Cerebellar nuclear complex (tissue), 1 donor: ENCODE measurements around the gene BSDC1.
"Not testable (repeated sequence)": the region's sequence is repeated elsewhere in the genome, so short reads cannot be mapped to it uniquely, and the experiment has no call there.

Experiments
- DNase-seq, 2 experiments: peaks; one replicate each; lab custom pipeline; 2025; lab: John Stamatoyannopoulos, UW

The BSDC1 gene

DNA sequence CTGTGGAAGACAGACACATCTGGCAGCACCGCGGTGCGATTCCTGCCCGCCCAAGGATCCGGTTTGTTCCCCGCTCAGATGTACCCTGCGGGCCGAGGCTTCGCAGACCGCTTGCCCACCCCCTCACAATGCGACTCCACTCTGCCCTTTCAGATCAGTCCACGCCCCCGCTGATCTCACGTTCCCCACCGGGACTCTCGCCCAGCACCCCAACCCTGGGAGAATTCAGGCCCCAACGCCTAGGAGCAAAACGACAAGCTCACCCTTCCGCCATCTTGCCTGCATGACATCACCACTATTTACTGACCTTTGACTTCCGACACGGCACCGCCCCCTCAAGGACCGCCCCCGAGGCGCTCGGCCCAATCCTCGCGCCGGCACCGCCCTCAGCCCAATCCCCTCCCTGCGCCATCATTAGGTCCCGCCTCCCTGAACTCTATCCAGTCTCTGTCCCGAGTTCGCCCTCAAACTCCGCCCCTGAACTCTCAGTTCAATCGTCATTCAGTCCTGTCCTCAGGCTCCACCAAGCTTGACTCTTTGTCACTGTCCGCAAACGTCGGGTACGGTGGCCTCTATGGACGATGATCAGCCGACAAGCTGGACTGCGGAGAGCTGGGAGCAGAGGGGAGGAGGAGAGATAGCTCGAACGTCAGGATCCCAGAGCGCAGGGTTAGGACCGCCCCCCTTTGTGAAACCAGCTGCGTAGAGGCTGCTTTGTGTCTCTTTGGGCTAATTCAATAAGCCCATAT, at the start of gene BSDC1:
TSS of gene BSDC1 (minus strand) at position 301 of the 749 bp plus-strand sequence. CDS start at position 274, 27 bp downstream.
- peak; percentile 99 for DNase-seq

DNA sequence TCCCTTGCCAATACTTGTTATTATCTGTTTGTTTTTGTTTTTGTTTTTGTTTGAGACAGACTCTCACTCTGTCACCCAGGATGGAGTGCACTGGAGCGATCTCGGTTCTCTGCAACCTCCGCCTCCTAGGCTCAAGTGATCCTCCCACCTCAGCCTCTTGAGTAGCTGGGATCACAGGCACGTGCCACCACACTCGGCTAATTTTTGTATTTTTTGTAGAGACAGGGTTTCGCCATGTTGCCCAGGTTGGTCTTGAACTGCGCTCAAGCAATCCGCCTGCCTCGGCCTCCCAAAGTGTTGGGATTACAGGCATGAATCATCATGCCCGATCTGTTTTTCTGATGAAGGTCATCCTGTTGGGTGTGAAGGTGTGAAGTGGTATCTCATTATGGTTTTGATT, 47.2 kb upstream of the BSDC1 start:
- not testable (repeated sequence) for DNase-seq

GRCh38 chr1:32438777-32439176, 44.5 kb upstream of the BSDC1 start:
- not testable (repeated sequence) for DNase-seq

DNA sequence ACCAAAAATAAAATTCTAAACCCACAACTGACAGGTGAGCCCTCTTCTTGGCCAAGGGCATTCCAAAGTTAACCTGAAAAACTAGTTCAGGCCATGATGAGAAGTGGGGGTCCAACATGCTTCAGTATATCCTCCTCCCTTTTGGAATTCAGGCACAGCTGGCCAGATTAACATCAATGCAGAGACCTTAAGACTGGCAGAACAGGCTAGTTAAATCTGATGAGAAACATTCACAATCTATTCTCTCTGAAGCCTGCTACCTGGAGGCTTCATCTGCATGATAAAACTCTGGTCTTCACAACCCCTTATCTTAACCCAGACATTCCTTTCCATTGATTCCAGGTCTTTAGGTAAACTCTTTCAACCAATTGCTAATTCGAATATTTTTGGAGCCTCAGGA, 43.9 kb upstream of the BSDC1 start:
- no peak for DNase-seq

DNA sequence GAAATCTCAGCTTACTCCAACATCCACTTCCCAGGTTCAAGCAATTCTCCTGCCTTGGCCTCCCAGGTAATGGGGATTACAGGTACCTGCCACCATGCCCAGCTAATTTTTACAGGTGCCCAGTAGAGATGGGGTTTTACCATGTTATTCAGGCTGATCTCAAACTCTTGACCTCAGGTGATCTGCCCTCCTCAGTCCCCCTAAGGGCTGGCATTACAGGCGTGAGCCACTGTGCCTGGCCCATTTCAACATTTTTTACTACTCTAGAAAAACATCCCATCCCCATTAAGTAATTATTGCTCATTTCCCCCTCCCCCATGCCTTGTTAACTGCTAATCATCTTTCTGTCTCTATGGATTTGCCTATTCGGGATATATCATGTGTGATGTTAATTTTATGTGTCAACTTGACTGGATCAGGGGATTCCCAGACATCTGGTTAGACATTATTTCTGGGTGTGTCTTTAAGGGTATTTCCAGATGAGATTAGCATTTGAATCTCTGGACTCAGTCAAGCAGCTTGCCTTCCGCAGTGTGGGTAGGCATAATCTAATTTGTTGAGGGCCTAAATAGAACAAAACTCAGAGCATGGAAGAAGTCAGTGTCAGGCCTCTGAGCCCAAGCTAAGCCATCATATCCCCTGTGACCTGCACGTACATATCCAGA, 37.6 kb upstream of the BSDC1 start:
- no peak for DNase-seq

- DNase-seq: no peak
Measured at GRCh38 chr1:32427264-32427963, 33.2 kb upstream of the BSDC1 start.

GRCh38 chr1:32426489-32427255, 32.4 kb upstream of the BSDC1 start:
- DNase-seq: no peak

DNA sequence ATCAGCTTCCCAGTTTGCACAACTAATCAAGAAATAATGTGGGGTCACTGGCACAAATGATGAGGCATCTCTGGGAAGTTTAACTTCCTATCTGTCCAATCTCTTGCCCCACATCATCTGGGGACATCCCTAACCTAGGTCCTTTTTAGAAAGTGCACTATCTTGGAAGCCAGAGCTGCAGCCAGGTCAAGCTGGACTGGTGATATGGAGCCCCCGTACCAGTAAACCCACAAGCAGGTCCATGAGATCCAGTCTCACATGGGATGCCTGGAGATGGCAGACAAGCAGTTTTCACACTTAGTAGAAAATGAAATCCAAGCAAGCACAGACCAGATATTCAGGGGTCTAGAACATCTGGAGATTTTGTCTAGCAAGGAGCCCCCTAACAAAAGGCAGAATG, 27.5 kb upstream of the BSDC1 start:
- DNase-seq: no peak

GRCh38 chr1:32414186-32414886, 20.1 kb upstream of the BSDC1 start:
- DNase-seq: no peak

GRCh38 chr1:32413507-32414185, 19.4 kb upstream of the BSDC1 start:
- DNase-seq: peak in 1 of 2 experiments; percentile 74

GRCh38 chr1:32411261-32411660, 17.0 kb upstream of the BSDC1 start:
- DNase-seq: peak; percentile 32 to 79

GRCh38 chr1:32406629-32407111, 12.4 kb upstream of the BSDC1 start:
- DNase-seq: no peak

DNA sequence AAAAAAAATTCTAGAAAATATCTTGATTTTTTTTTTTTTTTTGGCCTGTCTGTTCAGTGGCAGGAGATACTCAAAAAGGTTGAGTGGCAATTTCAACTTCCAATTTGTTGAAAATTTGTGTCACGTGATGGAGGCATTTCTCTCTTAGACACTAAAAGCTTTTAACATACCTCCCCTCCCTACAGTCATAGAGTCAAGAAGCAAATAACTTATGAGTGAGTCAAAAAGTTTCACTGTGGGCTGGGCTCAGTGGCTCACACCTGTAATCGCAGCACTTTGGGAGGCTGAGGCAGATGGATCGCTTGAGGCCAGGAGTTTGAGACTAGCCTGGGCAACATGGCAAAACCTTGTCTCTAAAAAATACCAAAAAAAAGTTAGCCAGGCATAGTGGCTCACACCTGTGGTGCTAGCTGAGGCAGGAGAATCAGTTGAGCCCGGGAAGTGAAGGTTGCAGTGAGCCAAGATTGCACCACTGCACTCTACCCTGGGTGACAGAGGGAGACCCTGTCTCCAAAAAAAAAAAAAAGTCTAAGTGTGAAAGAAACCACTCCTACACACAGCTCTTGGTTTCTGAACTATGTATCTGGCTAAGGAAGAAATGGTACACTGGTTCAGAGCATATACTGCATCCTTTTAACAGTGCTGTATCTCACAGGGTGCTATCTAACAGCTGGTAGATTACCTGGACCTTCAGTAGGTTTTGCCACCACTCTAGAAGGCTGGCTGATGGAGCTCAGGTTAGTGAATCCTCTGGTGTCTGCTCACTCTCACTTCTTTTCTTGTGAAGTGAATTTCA, 11.6 kb upstream of the BSDC1 start:
- no peak for DNase-seq

DNA sequence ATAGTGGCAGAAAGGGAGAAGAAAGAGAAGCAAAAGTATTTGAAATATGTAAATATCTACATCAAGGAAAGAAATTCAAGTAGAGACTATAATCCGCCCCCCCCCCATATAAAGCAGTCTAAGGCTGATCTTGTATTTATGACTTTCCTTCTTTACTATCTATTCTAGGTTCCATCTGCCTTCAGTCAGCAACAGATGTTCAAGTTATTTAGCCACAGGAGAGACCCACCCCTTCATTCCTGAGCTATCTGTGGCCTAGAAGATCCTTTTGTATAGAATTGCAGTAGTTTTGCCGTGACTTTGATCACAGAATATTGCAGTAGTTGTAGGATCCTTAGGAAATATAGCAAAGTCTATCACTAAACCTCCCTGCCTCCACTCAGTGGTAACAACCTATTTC, 10.7 kb upstream of the BSDC1 start:
- no peak for DNase-seq

DNA sequence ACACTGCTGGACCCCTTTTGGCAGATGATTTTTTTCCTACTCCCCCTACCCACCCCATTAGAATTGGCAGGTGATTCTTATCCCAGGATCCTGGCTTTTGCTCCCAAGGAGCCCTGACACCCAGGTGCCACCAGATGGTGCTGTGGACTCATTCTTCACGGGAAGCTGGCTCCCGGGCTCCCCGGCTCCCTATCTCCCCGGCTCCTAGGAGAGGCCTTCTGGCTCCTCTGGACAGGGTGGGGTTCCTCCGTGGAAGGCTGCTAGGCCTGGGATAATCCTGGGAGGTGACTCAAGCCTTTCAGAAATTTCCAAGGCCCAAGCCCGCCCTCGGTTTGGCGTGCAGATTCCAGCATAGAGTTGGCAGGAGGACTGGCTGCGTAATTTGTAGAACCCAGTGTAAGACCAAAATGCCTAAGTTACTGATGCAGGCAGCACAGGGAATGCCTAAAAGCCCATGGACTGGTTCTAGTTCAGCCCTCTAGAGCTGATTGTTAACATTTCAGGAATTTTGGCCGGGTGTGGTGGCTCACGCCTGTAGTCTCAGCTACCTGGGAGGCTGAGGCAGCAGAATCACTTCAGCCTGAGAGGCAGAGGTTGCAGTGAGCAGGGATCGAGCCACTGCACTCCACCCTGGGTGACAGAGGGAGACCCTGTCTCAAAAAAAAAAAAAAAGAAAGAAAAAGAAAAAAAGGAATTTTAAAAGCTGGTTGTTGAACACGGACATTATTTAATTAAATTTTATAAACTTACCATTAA, 6.8 kb upstream of the BSDC1 start:
- DNase-seq: peak in 1 of 2 experiments; percentile 46

DNA sequence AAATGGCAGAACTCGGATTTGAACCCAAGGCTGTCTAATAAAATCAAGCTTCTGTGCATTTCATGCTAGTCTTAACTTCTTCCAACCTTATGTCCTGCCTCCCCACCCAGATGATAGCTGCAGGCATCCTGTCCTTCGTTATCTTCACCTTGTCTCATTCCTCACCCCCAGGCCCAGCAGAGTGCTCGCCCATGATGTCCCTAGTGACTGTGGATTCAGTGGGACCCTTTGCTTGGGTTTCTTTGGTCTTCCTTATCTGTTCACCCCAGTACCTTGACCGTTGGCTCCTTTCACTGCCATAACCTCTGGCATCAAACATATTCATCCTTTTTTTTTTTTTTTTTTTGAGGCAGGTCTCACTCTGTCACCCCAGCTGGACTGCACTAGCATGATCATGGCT, 5.6 kb upstream of the BSDC1 start:
- no peak for DNase-seq

- no peak for DNase-seq
Measured at GRCh38 chr1:32398401-32398800, 4.2 kb upstream of the BSDC1 start.

- DNase-seq: not testable (repeated sequence)
Measured at GRCh38 chr1:32396524-32396923, 2.3 kb upstream of the BSDC1 start.

GRCh38 chr1:32394890-32395432, 720 bp upstream of the BSDC1 start:
- DNase-seq: no peak
